Muscle of arm (tissue), 12 donors: Measurements from ENCODE around the gene MRPL54. TPM values are rescaled to one million over a fixed set of nuclear protein-coding genes. Genes with fewer than 3 reads are reported as not detected.

Experiments
- DNase-seq: peaks from one replicate; pipeline ENCODE4 v3.0.0-alpha.2; 2013
- polyA plus RNA-seq, 12 donors: library from polyadenylated mRNA; unstranded; fragments of 120-200 nt; gene quantifications; one replicate each; pipeline ENCODE4 v1.2.1, GENCODE V29; 2013; ENCODE audit not compliant: insufficient read length in 12 of 12

Gene MRPL54
- polyA plus RNA-seq, 12 donors, result 17.1 to 26.3 (median 23.1) TPM; not detected in 1

GRCh38 chr19:3783660-3784584 lies 21.4 kb downstream of the MRPL54 start:
- no peak for DNase-seq

DNA sequence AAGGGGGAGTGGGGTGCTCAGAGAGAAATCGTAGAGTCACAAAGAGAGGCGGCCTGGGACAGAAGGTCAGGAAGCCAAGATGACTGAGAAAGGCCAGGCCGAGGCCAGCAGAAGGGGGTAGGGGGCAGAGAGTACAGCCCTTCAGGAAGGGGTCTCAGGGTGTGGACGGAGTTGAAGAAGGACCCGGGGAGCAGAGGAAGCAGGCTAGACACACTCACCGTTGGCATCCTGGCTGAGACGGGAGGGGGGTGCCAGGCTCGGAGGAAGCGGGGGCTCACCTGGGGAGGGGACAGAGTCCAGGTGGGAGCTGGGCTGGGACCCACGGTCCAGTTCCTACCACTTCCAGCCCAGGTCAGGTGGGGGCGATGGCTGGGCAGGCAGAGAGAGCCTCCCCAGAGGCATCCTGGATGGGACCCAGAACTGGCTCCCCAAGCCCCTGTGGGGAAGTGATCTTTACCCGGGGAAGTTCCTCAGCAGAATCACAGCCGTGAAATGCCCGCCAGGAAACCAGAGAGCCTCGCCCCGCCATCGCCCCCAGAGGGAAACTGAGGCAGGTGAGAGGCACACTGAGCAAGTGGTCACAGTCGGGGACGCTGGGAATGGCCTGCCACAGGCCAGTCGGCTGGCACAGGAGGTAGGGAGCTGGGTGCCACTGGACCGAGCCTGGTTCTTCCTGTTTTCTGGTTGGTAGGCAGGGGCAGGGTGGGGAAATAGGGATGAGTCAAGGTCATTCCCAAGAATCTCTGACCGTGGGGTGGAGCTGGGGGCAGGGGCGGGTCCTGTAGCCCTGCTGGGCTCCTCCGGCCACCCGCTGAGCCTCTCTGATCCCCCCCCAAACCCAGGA lies 22.3 kb downstream of the MRPL54 start:
- DNase-seq, result no peak

DNA sequence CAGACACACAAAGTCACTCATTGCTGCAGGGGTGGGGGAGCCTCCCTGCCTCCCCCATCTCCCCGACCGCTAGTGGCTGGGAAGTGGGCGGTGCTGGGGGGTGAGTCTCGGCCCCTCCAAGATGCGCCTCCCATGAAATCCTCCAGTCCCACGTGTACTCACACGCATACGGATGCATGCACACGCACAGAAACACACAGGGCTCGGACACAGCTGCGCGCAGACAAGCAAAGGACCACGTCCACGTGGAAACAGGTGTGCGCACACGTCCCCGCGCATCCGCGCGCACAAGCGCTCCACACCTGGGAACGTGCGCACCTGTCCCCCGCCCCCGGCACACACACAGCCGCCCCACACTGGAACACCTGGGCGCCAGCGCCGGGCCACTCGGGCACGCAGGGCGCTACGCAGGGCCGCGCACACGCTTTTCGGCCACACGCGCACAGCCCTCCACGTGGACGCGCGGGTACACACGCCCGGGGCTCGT lies 23.0 kb downstream of the MRPL54 start:
- DNase-seq, result no peak

- no peak for DNase-seq
Measured at GRCh38 chr19:3785938-3786824, 23.7 kb downstream of the MRPL54 start, which contains the start of gene MATK. Gene MATK (minus strand): TSS chr19:3786381. CDS start chr19:3785135, 1,246 bp downstream.

DNA sequence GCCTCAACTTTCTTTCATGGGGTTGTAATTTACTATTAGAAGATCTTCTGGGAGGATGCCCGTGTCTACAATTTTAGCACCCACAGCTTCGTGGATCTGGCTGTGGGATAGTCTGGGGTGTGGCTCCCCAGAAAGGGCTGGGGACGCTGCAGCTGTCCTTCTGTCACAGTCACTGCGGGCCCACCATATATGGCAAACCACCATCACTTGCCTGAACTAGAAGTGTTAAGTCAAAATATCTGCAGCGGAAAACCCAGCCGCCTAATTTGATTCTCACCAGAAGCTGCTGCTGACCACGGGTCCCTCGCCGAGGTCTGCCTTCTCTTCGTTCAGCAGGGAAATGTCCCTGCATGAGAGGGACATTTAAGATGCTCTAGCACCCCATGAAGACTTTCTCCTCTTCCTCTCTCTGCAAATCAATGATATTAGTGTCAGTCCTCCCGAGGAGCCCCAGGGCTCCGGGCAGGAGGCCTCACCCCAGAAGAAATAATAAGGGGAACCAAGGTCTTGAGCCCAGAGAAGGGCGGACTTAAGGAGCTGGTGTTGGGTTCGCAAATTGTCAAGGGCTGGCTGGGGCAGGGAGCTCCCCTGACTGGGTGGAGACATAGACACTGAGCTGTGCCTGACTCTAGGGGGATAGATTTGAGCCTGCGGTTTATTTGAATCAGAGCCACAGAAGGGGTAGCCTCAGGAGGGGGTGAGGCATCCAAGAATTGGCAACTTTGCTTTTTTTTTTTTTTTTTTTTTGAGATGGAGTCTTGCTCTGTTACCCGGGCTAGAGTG lies 26.7 kb downstream of the MRPL54 start:
- DNase-seq, result no peak

- DNase-seq, result no peak
Measured at GRCh38 chr19:3790209-3790734, 27.8 kb downstream of the MRPL54 start.

- DNase-seq, result no peak
Measured at GRCh38 chr19:3790941-3791340, 28.5 kb downstream of the MRPL54 start.

- no peak for DNase-seq
Measured at GRCh38 chr19:3792114-3792513, 29.6 kb downstream of the MRPL54 start.

GRCh38 chr19:3793799-3794198 lies 31.3 kb downstream of the MRPL54 start:
- DNase-seq, result no peak

DNA sequence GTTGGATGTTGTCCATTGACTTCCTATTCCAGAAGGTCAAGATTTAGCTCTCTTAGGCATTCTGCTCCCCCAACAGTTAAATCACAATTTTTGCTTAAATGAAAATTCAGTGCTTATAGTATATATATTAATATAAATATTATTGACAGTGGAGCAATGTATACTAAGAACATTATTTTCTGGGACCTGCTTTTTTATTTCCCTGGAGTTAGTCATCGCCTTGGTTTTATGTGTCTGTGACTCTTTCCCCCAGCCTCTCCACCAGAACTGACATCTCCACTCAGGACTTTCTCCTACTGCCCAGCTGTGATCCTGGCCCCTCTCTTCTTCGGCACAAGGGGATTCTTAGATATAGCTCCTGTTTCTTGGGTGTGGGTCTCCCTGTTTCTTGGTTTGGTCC lies 33.9 kb downstream of the MRPL54 start:
- DNase-seq, result no peak

- DNase-seq, result no peak
Measured at GRCh38 chr19:3798137-3798536, 35.7 kb downstream of the MRPL54 start.

DNA sequence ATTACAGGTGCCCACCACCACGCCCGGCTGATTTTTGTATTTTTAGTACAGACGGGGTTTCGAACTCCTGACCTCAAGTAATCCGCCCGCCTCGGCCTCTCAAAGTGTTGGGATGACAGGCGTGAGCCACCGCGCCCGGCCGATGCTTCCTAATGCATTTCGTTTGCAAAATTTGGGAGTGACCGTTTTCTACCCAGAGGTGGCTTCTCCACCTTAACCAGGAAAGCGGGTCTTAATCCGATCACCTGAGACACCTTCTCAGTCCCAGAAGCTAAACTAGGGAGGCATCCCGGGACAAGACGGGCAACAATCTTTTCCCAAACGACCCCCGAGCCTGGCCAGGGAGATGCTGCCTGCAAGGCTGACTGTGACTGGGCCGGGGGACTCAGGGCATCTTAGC lies 38.5 kb downstream of the MRPL54 start:
- no peak for DNase-seq

- DNase-seq, result peak; percentile 42
Measured at GRCh38 chr19:3801412-3802096, 39.1 kb downstream of the MRPL54 start.

DNA sequence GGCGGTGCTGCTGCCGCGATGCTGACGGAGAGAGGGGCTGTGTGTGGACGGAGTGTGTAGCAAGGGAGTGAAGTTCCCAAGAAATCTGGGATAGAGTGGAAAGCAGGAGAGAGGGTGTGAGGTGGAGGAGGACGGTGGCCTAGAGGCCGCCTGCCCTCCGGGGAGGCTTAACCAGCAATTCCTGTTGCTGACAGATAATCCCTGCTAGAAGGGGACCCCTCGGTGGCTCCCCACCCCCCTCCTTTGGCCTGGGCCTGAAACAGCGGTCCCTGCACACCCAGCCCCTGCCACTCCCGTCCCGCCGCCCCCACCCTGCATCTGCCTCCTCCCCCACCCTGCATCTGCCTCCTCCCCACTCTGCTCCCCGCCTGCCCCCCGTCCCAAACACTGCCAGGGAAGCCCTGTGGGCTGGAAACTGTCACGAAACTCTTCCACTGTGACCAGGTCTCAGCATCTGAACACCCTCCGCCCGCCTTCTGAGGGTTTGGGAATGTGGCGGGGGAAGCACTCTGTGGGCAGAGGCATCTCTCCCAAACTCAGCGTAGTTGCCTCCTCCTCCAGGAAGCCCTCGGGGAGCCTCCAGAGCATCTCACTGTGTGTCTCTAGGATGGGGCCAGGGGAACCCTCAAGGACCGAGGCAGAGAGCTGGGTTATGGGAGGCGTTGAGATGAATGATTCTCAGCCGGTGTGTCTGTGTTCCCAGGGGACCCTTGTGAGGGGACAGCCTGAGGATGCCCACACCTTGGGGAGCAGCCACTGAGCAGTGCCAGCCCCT lies 40.8 kb downstream of the MRPL54 start:
- DNase-seq, result no peak

GRCh38 chr19:3803986-3804385 lies 41.5 kb downstream of the MRPL54 start:
- no peak for DNase-seq

DNA sequence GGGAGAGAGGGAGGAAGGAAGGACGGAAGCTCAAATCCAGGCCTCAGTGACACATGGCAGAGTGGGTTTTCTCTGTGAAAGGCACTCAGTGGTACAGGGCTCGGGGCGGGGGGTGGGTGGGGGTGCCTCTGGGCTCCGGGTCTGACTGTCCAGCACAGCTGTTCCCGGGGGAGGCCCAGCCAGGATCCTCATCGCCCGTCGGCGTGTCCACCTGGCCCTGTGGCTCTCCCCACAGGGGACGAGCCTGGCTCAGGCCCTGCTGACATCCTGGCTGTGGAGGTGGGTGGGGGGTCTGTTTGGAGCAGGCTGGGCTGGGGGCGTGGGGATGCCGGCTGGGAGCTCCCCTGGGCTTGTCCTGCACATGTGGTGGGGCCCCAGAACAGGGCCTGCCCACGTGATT lies 41.9 kb downstream of the MRPL54 start:
- DNase-seq, result no peak

- no peak for DNase-seq
Measured at GRCh38 chr19:3805859-3806258, 43.4 kb downstream of the MRPL54 start.

DNA sequence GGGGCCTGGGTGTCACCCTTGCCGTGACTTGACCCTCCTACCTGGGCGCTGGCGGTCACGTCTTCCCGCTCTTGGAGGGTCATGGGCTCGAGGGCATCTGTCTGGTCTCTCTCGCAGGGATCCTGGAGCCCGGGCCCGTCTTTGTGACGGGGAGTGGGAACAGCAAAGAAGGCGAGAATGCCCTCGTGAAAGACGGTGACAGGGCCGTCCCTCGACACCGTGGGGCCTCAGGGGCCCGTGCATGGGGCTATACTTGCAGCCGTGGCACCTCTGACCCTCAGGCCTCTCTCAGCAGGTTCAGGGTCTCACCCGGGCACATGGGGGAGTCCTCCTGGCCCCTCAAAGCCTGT lies 44.6 kb downstream of the MRPL54 start:
- DNase-seq, result no peak
